ENCODE results near the gene ERCC5. TPM values are rescaled to one million over a fixed set of nuclear protein-coding genes. Genes with fewer than 3 reads are reported as not detected.
A peak's percentile ranks its signal among the peaks of the same experiment; 100 is the strongest.

ERCC5 gene
- total and polyA plus RNA-seq, 2 donors (not counting 3 experiments of a cell fraction or from before 2014, with no cell fraction given), result 12.5 to 40.1 TPM

DNA sequence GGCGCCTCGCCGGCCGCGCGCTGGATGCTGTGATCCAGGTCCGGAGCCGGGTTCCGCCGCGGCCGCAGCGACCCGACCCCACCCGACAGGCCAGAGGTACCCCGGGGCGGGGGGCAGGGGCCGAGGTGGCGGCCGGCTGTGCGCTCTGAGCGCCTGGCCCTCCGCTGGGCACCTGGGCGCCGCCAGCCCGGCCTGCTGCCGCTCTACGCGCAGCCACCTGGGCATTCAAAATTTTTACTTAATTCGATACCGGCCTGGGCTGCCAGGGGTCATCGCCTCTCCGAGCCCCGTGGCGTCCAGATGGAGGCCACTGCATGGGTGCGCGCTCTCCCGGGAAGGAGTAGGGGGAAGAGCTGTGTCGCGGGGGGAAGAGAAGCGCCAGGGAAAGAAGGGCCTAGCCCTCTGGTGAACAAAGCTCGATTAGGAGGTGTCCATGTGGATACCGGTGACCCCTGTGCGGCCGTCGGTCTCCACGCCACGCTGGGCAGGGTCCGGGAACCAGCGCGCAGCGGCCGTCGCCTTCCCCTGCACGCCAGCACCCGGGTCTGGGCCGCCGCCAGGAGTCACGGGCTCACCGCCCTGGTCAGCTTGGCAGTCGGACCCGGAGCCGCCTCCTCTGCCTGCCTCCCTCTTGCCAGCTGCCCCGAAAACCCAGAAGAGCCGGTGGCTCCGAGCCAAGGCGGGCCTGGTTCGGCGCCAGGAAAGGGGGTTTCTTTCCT lies 46.2 kb upstream of the ERCC5 start:
- Histone ChIP-seq H3K9me3 (replicated peaks; ENCODE audit: control insufficient read depth, insufficient read depth, low read length) (no peaks in the 10 kb centered on the region), H2AFZ (ENCODE audit: low read depth, low read length) (peak overlapping the region; percentile 63), H3K4me3 (replicated peaks in 1 of 3; ENCODE audit: insufficient read depth in 1 of 3, low read depth in 1 of 3, low read length in 3 of 3) (peak overlapping the region; percentile 47 to 71 (median 56)), H3K27ac (ENCODE audit: insufficient read depth, low read depth, low read length) (peak overlapping the region; percentile 41), H3K36me3 (ENCODE audit: control insufficient read depth in 2 of 2, extremely low read depth in 1 of 2, insufficient read depth in 2 of 2, low read length in 2 of 2) (no peaks in the 10 kb centered on the region), H3K4me2 (ENCODE audit: insufficient read depth, low read length) (peak overlapping the region; percentile 84), H3K9ac (replicated peaks; ENCODE audit: extremely low read depth, insufficient read depth, low read length) (peak overlapping the region; percentile 74), H3K79me2 (ENCODE audit: control insufficient read depth, insufficient read depth, low read length) (peaks cover 15% of the 10 kb centered on the region), H3K9me1 (replicated peaks; ENCODE audit: control insufficient read depth, extremely low read depth, insufficient read depth, low read length) (no peaks in the 10 kb centered on the region), H3K27me3 (ENCODE audit: control insufficient read depth in 2 of 2, insufficient read depth in 2 of 2, low read length in 2 of 2) (no peaks in the 10 kb centered on the region), H3K4me1 (ENCODE audit: control insufficient read depth, extremely low read depth, insufficient read depth, low read length) (peaks cover 18% of the 10 kb centered on the region), H4K20me1 (replicated peaks; ENCODE audit: control insufficient read depth, extremely low read depth, insufficient read depth, low read length) (no peaks in the 10 kb centered on the region)
- ChIA-PET POLR2A (no interaction called here), CTCF (interaction anchor here (0.8 to 3.5 kb wide), 14 partner anchors 9 to 220 kb away, joined by 3 to 37 read pairs (median 8); partner anchors contain the start of genes ERCC5, TEX30 and TPP2)
- dilution Hi-C loops (cut with MboI; ENCODE audit: extremely low pct_ligation_motif_present, low sequenced_read_pairs), result no loop called here
- no TSS peak for BruUV-seq (replicated peaks)
- no peak for TF ChIP-seq MYC (IDR thresholded peaks at IDR 0.05; ENCODE audit: low read depth, low read length)
- DNase-seq (ENCODE audit: low read depth, low spot score), result no peak
- intact Hi-C loops (cut with micrococcal nuclease), result loop anchor here (1.0 kb wide), 6 partner anchors 26 to 219 kb away; partner anchors contain the start of genes TEX30 and TPP2
- no peak for FAIRE-seq

DNA sequence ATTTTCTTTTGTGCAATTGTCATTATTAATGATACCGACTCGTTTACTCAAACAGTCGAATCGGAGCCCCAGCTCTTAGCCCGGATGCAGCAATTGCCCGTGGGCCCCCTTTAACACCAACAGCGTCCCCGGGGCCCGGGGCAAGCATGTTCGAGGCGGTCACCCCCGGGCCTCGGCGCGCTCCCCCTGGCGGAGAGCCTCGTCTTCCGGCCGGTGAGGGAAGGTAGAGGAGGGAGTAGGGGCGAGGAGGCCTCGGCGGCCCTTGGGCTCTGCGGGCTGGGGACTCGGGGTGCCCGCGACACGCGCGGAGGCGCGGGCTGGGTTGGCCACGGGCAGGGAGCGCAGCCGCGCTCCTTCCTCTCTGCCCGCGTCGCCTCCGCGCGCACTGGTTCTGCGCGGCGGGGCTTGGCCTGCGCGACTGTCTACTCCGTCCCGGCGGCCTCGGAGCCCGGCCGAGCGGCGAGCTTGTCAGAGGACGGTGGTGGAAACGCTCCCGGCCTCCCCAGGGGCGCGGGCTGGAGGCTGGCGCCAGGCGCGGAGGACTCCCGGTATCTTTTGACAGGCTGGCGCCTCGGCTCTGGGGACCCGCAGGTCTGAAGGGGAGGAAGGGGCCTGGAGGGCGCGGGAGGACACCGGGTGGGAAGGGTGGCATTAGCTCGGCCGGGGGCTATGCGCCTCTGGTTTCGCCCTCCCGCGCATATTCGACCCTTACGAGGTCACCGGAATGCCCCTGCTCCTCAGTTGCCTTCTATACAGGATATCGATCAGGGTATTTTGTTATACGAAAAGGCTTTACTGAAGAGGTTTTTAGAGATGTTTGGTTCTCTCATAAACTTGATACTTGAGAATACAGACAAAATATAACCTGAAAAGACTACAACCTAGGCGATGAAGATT lies 45.4 kb upstream of the ERCC5 start:
- FAIRE-seq (peak; percentile 49), DNase-seq (ENCODE audit: low read depth, low spot score) (peak; percentile 79)
- Histone ChIP-seq H3K4me3 (replicated peaks in 1 of 3; ENCODE audit: insufficient read depth in 1 of 3, low read depth in 1 of 3, low read length in 3 of 3) (peak overlapping the region; percentile 47 to 71 (median 56)), H3K36me3 (ENCODE audit: control insufficient read depth in 2 of 2, extremely low read depth in 1 of 2, insufficient read depth in 2 of 2, low read length in 2 of 2) (no peaks in the 10 kb centered on the region), H3K27me3 (ENCODE audit: control insufficient read depth in 2 of 2, insufficient read depth in 2 of 2, low read length in 2 of 2) (no peaks in the 10 kb centered on the region), H4K20me1 (replicated peaks; ENCODE audit: control insufficient read depth, extremely low read depth, insufficient read depth, low read length) (no peaks in the 10 kb centered on the region), H3K9me1 (replicated peaks; ENCODE audit: control insufficient read depth, extremely low read depth, insufficient read depth, low read length) (no peaks in the 10 kb centered on the region), H3K4me2 (ENCODE audit: insufficient read depth, low read length) (peak overlapping the region; percentile 84), H3K9ac (replicated peaks; ENCODE audit: extremely low read depth, insufficient read depth, low read length) (peak overlapping the region; percentile 74), H3K4me1 (ENCODE audit: control insufficient read depth, extremely low read depth, insufficient read depth, low read length) (peaks cover 18% of the 10 kb centered on the region), H2AFZ (ENCODE audit: low read depth, low read length) (peak overlapping the region; percentile 63), H3K79me2 (ENCODE audit: control insufficient read depth, insufficient read depth, low read length) (peaks cover 17% of the 10 kb centered on the region), H3K27ac (ENCODE audit: insufficient read depth, low read depth, low read length) (peak overlapping the region; percentile 41), H3K9me3 (replicated peaks; ENCODE audit: control insufficient read depth, insufficient read depth, low read length) (no peaks in the 10 kb centered on the region)
- intact Hi-C loops (cut with micrococcal nuclease) (loop anchor here (1.0 kb wide), 6 partner anchors 27 to 220 kb away; partner anchors contain the start of genes TEX30 and TPP2), dilution Hi-C loops (cut with MboI; ENCODE audit: extremely low pct_ligation_motif_present, low sequenced_read_pairs) (no loop called here)
- ChIA-PET CTCF (interaction anchor here (0.6 to 3.5 kb wide), 27 partner anchors 8 to 244 kb away, joined by 3 to 37 read pairs (median 4); partner anchors contain the start of genes ERCC5, TEX30 and TPP2), POLR2A (interaction anchor here (0.7 kb wide), 1 partner anchor 27 kb away, joined by 3 read pairs; the partner anchor contains the start of gene TEX30)
- no peak for TF ChIP-seq FOS (IDR thresholded peaks at IDR 0.05; ENCODE audit: borderline replicate concordance, insufficient read depth, low read length)
- no peak for TF ChIP-seq EZH2 (IDR thresholded peaks at IDR 0.05; ENCODE audit: borderline replicate concordance, low read depth, low read length, severe bottlenecking)
- TF ChIP-seq, protein P1, sequence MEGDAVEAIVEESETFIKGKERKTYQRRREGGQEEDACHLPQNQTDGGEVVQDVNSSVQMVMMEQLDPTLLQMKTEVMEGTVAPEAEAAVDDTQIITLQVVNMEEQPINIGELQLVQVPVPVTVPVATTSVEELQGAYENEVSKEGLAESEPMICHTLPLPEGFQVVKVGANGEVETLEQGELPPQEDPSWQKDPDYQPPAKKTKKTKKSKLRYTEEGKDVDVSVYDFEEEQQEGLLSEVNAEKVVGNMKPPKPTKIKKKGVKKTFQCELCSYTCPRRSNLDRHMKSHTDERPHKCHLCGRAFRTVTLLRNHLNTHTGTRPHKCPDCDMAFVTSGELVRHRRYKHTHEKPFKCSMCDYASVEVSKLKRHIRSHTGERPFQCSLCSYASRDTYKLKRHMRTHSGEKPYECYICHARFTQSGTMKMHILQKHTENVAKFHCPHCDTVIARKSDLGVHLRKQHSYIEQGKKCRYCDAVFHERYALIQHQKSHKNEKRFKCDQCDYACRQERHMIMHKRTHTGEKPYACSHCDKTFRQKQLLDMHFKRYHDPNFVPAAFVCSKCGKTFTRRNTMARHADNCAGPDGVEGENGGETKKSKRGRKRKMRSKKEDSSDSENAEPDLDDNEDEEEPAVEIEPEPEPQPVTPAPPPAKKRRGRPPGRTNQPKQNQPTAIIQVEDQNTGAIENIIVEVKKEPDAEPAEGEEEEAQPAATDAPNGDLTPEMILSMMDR (IDR thresholded peaks at IDR 0.05; ENCODE audit: extremely low read depth in 1 of 2, insufficient read depth in 1 of 2, low read depth in 1 of 2, low read length in 2 of 2), result peak; percentile 76 to 85
- no peak for TF ChIP-seq GATA2 (IDR thresholded peaks at IDR 0.05; ENCODE audit: insufficient read depth, insufficient read length, low read depth, low read length)
- no peak for TF ChIP-seq POLR2A (IDR thresholded peaks at IDR 0.05; ENCODE audit: low read depth, low read length)
- TF ChIP-seq POLR2AphosphoS5 (IDR thresholded peaks at IDR 0.05; ENCODE audit: insufficient read depth, low read depth, low read length), result peak; percentile 21
- no peak for TF ChIP-seq MYC (IDR thresholded peaks at IDR 0.05; ENCODE audit: low read depth, low read length)
- TF ChIP-seq, protein P2, sequence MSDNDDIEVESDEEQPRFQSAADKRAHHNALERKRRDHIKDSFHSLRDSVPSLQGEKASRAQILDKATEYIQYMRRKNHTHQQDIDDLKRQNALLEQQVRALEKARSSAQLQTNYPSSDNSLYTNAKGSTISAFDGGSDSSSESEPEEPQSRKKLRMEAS (IDR thresholded peaks at IDR 0.05; ENCODE audit: insufficient read depth, insufficient read length), result no peak
- no peak for TF ChIP-seq JUN (IDR thresholded peaks at IDR 0.05; ENCODE audit: borderline replicate concordance, insufficient read depth, insufficient read length, low read depth)
- BruUV-seq (replicated peaks), result no TSS peak
